ENCODE measurements around the gene ATP13A5. TPM values are rescaled to one million over a fixed set of nuclear protein-coding genes. Genes with fewer than 3 reads are reported as not detected.

ATP13A5 gene
- total RNA-seq, 2 experiments from 2014 or later: not detected

DNA sequence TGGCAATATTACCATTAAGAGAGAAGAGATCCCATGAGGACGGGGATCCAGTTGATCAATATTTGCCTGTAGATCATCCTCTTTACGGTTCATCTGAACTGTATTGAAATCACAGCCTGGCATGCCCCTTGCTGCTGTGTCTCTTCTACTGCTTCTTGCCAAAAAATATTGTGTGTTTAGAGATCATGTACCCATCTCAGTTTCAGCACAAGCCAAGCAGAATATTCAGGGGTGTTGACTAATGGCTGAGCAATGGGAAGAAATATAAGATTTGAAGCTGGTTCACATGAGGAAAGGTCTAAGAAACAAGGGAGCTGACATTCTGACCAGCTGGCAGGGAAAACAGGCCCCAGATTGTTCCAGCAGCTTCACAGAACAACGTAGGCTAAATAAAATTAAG is 21.3 kb downstream of the ATP13A5 start:
- H3K36me3 Mint-ChIP-seq: no peaks in the 10 kb centered on the region
- H3K27me3 Mint-ChIP-seq: peaks cover 28% of the 10 kb centered on the region
- H3K4me3 Mint-ChIP-seq: no peak overlapping the region
- no peak overlapping the region for H3K27ac Mint-ChIP-seq
- no peak for DNase-seq
- H3K4me1 Mint-ChIP-seq: no peaks in the 10 kb centered on the region
- no peaks in the 10 kb centered on the region for H3K9me3 Mint-ChIP-seq

DNA sequence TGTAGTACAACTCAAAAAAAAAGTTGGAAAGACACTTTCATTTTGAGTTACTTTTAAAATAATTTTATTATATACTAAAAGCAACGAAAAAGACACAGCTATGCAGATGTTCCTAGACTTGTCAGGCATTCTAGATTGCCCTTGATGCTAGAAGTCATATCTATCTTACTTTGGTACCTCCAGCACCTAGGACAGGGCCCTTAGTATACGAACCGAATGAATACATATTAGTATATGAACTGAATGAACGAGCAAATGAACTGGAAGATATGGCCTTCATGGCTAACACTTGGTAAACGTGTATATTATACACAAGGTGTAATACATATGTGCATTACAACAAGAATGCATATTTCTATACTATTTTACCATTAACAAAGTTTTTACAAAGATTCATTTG is 24.1 kb downstream of the ATP13A5 start:
- Mint-ChIP-seq H3K27ac (no peak overlapping the region), H3K27me3 (peaks cover 7% of the 10 kb centered on the region), H3K36me3 (no peaks in the 10 kb centered on the region), H3K9me3 (no peaks in the 10 kb centered on the region), H3K4me1 (no peaks in the 10 kb centered on the region), H3K4me3 (no peak overlapping the region)
- DNase-seq: no peak

DNA sequence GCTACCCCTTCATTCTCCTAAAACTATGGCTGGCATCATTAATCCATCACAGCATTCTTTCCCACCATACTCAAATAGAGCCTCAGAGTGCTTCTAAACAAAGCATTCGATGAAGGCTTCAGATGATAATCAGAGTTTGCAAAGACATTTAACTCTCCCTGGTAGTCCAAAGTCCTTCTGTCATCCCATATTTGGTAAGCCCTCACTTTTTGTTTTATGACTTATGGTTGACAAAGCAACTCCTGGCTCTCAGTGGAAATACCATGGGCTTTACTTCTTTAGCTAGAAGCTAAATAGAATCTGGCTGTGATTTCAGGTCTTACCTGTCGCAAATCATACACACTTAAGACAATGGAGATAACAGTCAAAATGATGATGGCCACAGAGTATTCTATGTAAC is 27.8 kb downstream of the ATP13A5 start:
- H3K36me3 Mint-ChIP-seq: no peaks in the 10 kb centered on the region
- peaks cover 6% of the 10 kb centered on the region for H3K27me3 Mint-ChIP-seq

GRCh38 chr3:193348686-193349085 is 29.9 kb downstream of the ATP13A5 start:
- Mint-ChIP-seq H3K27ac (no peak overlapping the region), H3K36me3 (no peaks in the 10 kb centered on the region)

More for the DNA sequence above, 27.8 kb downstream of the ATP13A5 start:
- Mint-ChIP-seq H3K9me3 (no peaks in the 10 kb centered on the region), H3K4me1 (no peaks in the 10 kb centered on the region), H3K4me3 (no peak overlapping the region), H3K27ac (no peak overlapping the region)
- no peak for DNase-seq

DNA sequence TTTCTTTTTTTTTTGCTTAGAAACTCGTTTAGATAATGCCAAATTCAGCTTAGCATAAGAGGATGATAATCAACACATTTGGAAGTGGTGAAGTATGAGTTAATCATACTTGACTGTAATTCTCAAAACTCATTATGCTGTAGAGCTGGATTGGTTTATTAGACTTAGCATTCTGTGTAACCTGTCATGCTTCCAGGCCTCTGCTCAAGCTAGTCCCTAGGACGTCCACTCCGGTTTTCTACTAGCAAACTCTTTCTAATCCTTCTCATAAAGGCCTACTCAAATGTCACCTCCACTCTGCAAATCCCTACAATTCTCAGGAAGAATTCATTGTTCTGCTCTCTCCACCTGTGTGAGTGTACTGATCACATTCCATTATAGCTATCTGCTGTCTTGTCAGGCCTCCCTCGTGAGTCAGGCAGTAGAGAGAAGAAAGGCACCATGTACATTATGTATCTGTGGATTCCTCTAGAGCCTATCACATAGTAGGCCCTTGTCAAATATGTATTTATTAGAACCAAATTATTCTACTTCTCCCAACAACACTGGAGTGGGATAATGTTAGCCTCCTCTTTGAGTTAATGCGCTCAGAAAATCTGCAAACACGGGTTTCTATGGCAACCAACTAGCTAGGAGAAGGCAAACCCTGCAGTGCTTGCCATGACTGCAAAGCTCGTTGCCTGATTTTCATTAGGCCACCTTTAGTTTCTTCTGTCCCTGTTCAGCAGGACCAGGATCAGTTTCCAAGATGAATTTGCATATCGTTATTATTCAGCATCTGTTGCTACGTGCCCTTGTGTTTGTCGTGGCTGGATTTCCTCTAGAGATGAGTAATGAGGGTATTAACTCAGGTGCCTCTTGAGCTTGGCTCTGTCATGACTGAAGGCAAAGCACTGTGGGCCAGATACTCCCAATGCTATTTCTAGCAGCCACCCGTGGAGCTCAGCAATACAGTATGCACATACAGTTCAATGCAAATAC is 30.7 kb downstream of the ATP13A5 start:
- DNase-seq: no peak
- no peaks in the 10 kb centered on the region for H3K4me1 Mint-ChIP-seq
- no peaks in the 10 kb centered on the region for H3K9me3 Mint-ChIP-seq
- H3K4me3 Mint-ChIP-seq: no peak overlapping the region
- H3K36me3 Mint-ChIP-seq: no peaks in the 10 kb centered on the region
- H3K27ac Mint-ChIP-seq: no peak overlapping the region
- H3K27me3 Mint-ChIP-seq: peaks cover 6% of the 10 kb centered on the region

More at GRCh38 chr3:193348686-193349085, 29.9 kb downstream of the ATP13A5 start:
- no peak overlapping the region for H3K4me3 Mint-ChIP-seq
- DNase-seq: no peak
- H3K9me3 Mint-ChIP-seq: no peaks in the 10 kb centered on the region
- no peaks in the 10 kb centered on the region for H3K4me1 Mint-ChIP-seq
- peaks cover 6% of the 10 kb centered on the region for H3K27me3 Mint-ChIP-seq

DNA sequence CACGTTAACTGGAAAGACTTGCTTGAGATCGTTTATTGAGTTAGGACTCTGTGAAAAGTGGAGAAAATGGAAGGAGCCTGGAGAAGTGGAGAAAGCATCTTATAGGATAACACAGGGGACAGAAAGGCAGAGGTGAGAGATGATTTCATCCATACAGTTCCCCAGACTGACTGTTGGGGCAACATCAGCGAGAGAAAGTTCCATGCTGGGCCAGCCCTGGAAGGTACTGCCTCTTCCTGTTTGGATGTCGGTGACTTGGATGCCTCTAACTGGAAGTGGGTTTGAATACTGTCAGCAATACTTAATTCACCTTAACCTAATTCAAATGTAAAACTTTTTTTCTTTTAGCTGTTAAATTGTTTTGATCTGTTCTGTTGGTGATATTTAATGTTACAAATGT is 32.3 kb downstream of the ATP13A5 start:
- Mint-ChIP-seq H3K9me3 (no peaks in the 10 kb centered on the region), H3K4me3 (no peak overlapping the region), H3K27ac (no peak overlapping the region), H3K4me1 (no peaks in the 10 kb centered on the region), H3K36me3 (no peaks in the 10 kb centered on the region), H3K27me3 (peaks cover 9% of the 10 kb centered on the region)
- DNase-seq: no peak

DNA sequence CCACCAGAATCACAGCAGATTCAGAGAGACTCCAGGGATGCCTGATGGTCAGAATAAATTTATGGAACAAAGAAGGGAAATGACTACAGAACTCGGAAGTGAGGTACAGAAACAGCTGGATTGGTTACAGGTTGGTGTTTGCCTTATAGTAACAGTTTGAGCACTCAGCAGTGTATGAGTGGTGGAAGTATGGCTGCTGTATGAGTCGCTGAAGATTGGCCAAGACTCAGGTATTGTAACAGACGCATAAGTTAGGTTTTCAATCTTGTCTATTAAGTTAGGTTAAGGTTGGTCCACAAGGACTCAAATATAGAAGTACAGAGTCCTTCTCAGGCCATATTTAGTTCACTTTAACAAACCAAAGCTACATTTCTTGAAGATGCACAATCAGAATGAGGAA is 33.1 kb downstream of the ATP13A5 start:
- no peak for DNase-seq
- Mint-ChIP-seq H3K4me1 (no peaks in the 10 kb centered on the region), H3K4me3 (no peak overlapping the region), H3K9me3 (no peaks in the 10 kb centered on the region), H3K27ac (no peak overlapping the region), H3K27me3 (peaks cover 14% of the 10 kb centered on the region), H3K36me3 (no peaks in the 10 kb centered on the region)

GRCh38 chr3:193344486-193344885 is 34.1 kb downstream of the ATP13A5 start:
- no peaks in the 10 kb centered on the region for H3K36me3 Mint-ChIP-seq
- no peaks in the 10 kb centered on the region for H3K4me1 Mint-ChIP-seq
- no peak for DNase-seq
- H3K27me3 Mint-ChIP-seq: peaks cover 21% of the 10 kb centered on the region
- no peak overlapping the region for H3K27ac Mint-ChIP-seq
- H3K9me3 Mint-ChIP-seq: no peaks in the 10 kb centered on the region
- H3K4me3 Mint-ChIP-seq: no peak overlapping the region

DNA sequence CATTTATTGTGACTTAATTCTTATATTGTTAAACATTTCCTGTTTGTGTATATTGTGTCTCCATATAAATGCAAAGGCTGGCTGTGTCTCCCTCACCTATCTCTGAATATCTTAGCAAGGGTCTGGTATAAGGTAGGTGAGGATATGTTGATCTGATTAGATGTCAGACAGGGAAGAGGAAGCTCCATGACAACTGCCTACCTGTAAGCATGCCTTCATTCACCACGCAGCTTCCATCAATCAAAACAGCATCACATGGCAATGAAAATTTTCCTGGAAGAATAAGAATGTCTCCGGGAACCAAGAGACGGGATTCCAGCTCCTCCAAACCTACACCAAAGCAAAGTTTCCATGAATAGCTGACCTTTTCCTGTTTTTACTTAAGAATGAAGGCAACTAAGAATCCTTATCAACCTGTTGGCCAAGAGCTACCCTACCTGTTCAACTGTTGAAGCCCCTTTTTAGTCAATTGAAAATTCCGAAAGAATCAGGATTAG is 34.8 kb downstream of the ATP13A5 start:
- no peak overlapping the region for H3K27ac Mint-ChIP-seq
- H3K36me3 Mint-ChIP-seq: no peaks in the 10 kb centered on the region
- H3K27me3 Mint-ChIP-seq: peaks cover 22% of the 10 kb centered on the region
- no peaks in the 10 kb centered on the region for H3K9me3 Mint-ChIP-seq
- H3K4me1 Mint-ChIP-seq: no peaks in the 10 kb centered on the region
- no peak for DNase-seq
- no peak overlapping the region for H3K4me3 Mint-ChIP-seq

- no peak for DNase-seq
- H3K36me3 Mint-ChIP-seq: no peaks in the 10 kb centered on the region
- H3K4me1 Mint-ChIP-seq: no peaks in the 10 kb centered on the region
- no peak overlapping the region for H3K27ac Mint-ChIP-seq
- H3K4me3 Mint-ChIP-seq: no peak overlapping the region
- H3K27me3 Mint-ChIP-seq: peaks cover 22% of the 10 kb centered on the region
- H3K9me3 Mint-ChIP-seq: peaks cover under 1% of the 10 kb centered on the region
These were observed 36.0 kb downstream of the ATP13A5 start for GRCh38 chr3:193342551-193342950.

DNA sequence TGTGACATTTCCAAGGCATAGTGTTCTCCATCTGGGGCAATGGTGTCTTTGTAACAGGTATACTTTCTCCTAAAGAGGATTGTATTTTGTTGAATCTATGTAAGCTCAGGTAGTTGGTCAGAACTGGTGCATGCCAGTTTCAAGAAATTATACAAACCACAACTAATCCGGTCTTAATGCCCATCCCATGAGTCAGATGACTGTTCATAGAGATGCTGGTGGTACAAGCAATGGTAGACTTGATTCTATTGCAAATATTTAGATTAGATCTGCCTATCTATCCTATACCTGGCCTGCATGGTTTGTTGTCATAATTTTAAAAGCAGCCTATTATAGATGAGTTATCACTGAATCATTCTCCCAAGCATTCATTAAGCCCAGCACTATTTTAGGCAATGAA is 43.5 kb downstream of the ATP13A5 start:
- H3K27ac Mint-ChIP-seq: no peak overlapping the region
- no peaks in the 10 kb centered on the region for H3K36me3 Mint-ChIP-seq

DNA sequence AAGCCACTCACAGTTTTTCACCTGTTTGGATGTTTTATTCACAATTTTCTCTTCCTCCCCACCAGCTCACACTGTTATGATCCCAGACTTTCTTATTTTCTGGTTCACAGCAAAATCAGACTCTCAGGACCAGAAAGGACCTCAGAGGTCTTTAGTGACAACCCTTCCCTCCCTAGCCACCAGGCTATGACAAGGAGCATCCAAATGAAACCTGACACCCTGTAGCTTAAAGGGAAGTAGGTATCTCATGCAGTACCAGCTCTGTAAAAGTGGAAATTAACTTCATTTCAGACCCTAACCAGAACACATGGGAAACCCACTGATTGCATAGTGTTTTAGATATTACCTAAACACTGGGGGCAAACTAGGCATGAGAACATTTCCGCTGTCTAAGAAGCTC is 45.3 kb downstream of the ATP13A5 start:
- H3K36me3 Mint-ChIP-seq: no peaks in the 10 kb centered on the region
- no peak overlapping the region for H3K4me3 Mint-ChIP-seq
- DNase-seq: no peak
- H3K9me3 Mint-ChIP-seq: peaks cover 2% of the 10 kb centered on the region
- no peak overlapping the region for H3K27ac Mint-ChIP-seq
- H3K27me3 Mint-ChIP-seq: peaks cover 6% of the 10 kb centered on the region
- no peaks in the 10 kb centered on the region for H3K4me1 Mint-ChIP-seq

More for the DNA sequence above, 43.5 kb downstream of the ATP13A5 start:
- no peak for DNase-seq
- H3K27me3 Mint-ChIP-seq: peaks cover 15% of the 10 kb centered on the region
- no peaks in the 10 kb centered on the region for H3K4me1 Mint-ChIP-seq
- peaks cover 2% of the 10 kb centered on the region for H3K9me3 Mint-ChIP-seq
- no peak overlapping the region for H3K4me3 Mint-ChIP-seq

DNA sequence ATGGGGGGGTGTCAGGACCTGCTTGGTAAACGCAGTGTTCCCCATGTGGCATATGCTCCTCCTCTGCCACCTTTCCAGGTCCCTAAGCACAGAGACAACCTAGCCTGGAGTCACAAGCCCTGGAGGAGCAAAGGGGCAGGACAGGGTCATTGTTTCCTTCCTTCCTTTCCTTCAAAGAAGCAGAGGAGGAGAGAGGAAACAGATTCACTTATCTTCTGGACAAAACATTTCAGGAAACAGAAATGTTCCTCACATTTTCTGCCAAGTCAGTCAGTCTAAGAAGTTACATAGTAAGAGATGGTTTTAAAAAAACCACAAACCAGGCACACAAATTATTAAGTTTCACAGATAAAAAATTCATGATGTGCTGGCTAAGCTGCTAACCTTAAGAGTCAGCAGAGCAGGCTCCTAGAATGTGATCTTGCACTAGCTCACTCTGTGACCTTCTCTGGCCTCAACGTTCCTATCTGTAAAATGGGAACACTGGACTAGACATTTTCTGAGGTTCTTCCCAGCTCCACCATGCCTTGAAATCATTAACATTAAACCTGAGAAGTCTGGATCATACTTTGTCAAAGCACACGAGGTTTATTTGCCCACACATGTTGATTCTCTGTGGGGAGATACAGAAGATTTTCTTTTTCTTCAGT is 47.9 kb downstream of the ATP13A5 start:
- H3K9me3 Mint-ChIP-seq: no peaks in the 10 kb centered on the region
- no peaks in the 10 kb centered on the region for H3K36me3 Mint-ChIP-seq

DNA sequence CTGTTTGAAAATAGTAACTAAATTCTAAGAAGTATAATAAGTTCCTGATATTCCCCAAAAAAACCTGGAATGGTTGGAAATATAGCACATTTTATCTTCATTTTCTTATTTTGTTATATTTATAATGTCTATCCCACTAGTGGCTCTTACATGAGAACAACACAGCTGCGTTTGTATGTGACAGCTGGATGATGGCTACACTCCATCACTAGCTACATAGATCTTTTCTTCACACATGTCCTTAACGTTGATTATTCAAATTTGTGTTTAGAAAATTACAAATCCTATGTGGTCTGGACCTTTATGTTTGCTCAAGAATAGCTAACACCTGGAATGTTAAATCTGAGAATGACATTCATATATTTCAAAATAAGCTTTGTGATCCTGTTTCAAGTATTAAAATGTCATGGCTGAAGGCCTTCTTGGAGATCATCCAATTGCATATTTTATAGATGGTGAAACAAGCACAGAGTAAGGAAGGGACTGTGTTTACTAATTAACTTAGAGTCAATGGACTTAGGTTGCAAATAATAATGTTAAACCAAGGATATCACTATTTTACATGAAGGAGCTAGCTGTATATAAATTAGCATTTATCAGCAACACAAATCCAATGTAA is 60.8 kb downstream of the ATP13A5 start:
- H3K9me3 Mint-ChIP-seq: no peaks in the 10 kb centered on the region
- no peaks in the 10 kb centered on the region for H3K36me3 Mint-ChIP-seq
- no peaks in the 10 kb centered on the region for H3K4me1 Mint-ChIP-seq
- no peak overlapping the region for H3K27ac Mint-ChIP-seq
- DNase-seq: no peak
- H3K27me3 Mint-ChIP-seq: peaks cover 11% of the 10 kb centered on the region
- no peak overlapping the region for H3K4me3 Mint-ChIP-seq

More for the DNA sequence above, 47.9 kb downstream of the ATP13A5 start:
- Mint-ChIP-seq H3K4me3 (no peak overlapping the region), H3K27ac (no peak overlapping the region), H3K27me3 (peaks cover 6% of the 10 kb centered on the region), H3K4me1 (no peaks in the 10 kb centered on the region)
- DNase-seq: no peak

- Mint-ChIP-seq H3K36me3 (no peaks in the 10 kb centered on the region), H3K9me3 (no peaks in the 10 kb centered on the region), H3K4me1 (no peaks in the 10 kb centered on the region), H3K4me3 (no peak overlapping the region), H3K27ac (no peak overlapping the region), H3K27me3 (peaks cover 7% of the 10 kb centered on the region)
- DNase-seq: no peak
These were observed 64.4 kb downstream of the ATP13A5 start for GRCh38 chr3:193314161-193314560.
